H1 (cell line): Measurements from ENCODE around the gene ARL6IP5. TPM values are rescaled to one million over a fixed set of nuclear protein-coding genes. Genes with fewer than 3 reads are reported as not detected.

Experiments used
- CTCF ChIA-PET: fragments of 300-600 bp; sonication (Branson Sonifier 250); formaldehyde crosslinking; loops from one replicate; lab custom pipeline; 2021; ENCODE audit not compliant: partially characterized antibody; lab: Charles Lee
- POLR2A ChIA-PET: fragments of 300-600 bp; sonication (Branson Sonifier 250); formaldehyde crosslinking; loops from one replicate; lab custom pipeline; 2021; ENCODE audit warnings: inconsistent platforms; ENCODE audit not compliant: partially characterized antibody; lab: Charles Lee
- DNase-seq, 2 experiments: peaks; one replicate each; pipeline versions ENCODE4 v3.0.0 to v3.0.0-alpha.2; 2010 to 2022; ENCODE audit warnings: low spot score in 2 of 2, low read depth in 1 of 2, mixed read lengths in 1 of 2
- FAIRE-seq: peaks from 2 replicates; lab custom pipeline; 2011; peaks lifted over from hg19 to GRCh38; lab: Jason Lieb, UNC
- H2AFZ ChIP-seq: 2 replicates; pipeline ENCODE4 v1.8.1; 2012; ENCODE audit warnings: low read length, inconsistent platforms
- H2AK5ac ChIP-seq: 2 replicates; pipeline ENCODE4 v1.6.1; 2013; ENCODE audit warnings: low read depth, low read length
- H2BK120ac ChIP-seq: replicated peaks from 2 replicates; pipeline ENCODE3; 2013; ENCODE audit warnings: low read depth, low read length, inconsistent platforms
- H2BK12ac ChIP-seq: 2 replicates; pipeline ENCODE4 v1.6.1; 2013; ENCODE audit warnings: low read depth, low read length
- H2BK15ac ChIP-seq: 2 replicates; pipeline ENCODE4 v1.6.1; 2013; ENCODE audit warnings: low read length
- H2BK20ac ChIP-seq: 2 replicates; pipeline ENCODE4 v1.6.1; 2013; ENCODE audit warnings: low read length
- H2BK5ac ChIP-seq: 2 replicates; pipeline ENCODE4 v1.6.1; 2013; ENCODE audit warnings: low read depth, low read length
- H3K14ac ChIP-seq: 2 replicates; pipeline ENCODE4 v1.6.1; 2013; ENCODE audit warnings: inconsistent platforms; ENCODE audit not compliant: insufficient read length
- H3K18ac ChIP-seq: 2 replicates; pipeline ENCODE4 v1.6.1; 2013; ENCODE audit warnings: low read length; ENCODE audit errors: extremely low read depth
- H3K23ac ChIP-seq: 2 replicates; pipeline ENCODE4 v1.6.1; 2013; ENCODE audit warnings: inconsistent platforms; ENCODE audit not compliant: insufficient read length
- H3K23me2 ChIP-seq: 2 replicates; pipeline ENCODE4 v1.6.1; 2013; ENCODE audit warnings: low read depth, low read length
- H3K27ac ChIP-seq: 2 replicates; pipeline ENCODE4 v1.6.1; 2011; ENCODE audit warnings: low read depth, low read length, inconsistent platforms
- H3K27me3 ChIP-seq, 4 experiments: replicated peaks in 1 of 4; 1 replicate in 1 of 4; 2 replicates in 3 of 4; pipeline versions ENCODE4 v1.6.1 to v1.8.1; 2011 to 2013; ENCODE audit warnings: low read length in 3 of 4, mild to moderate bottlenecking in 3 of 4, inconsistent platforms in 2 of 4, mixed read lengths in 2 of 4, moderate library complexity in 1 of 4; ENCODE audit not compliant: control insufficient read depth in 3 of 4, insufficient read depth in 3 of 4; ENCODE audit errors: extremely low read depth in 1 of 4
- H3K36me3 ChIP-seq, 4 experiments: 2 replicates each; pipeline versions ENCODE4 v1.6.1 to v1.8.1; 2011 to 2013; ENCODE audit warnings: mild to moderate bottlenecking in 4 of 4, low read length in 3 of 4, moderate library complexity in 2 of 4, control low read depth in 1 of 4, inconsistent platforms in 1 of 4; ENCODE audit not compliant: insufficient read depth in 4 of 4, control insufficient read depth in 2 of 4
- H3K4ac ChIP-seq: replicated peaks from 2 replicates; pipeline ENCODE3; 2013; ENCODE audit warnings: low read length, low read depth, mixed read lengths, inconsistent platforms; ENCODE audit not compliant: insufficient read length
- H3K4me1 ChIP-seq, 4 experiments: replicated peaks in 1 of 4; 1 replicate in 1 of 4; 2 replicates in 3 of 4; pipeline versions ENCODE4 v1.6.1 to v1.8.1; 2011 to 2013; ENCODE audit warnings: low read length in 3 of 4, inconsistent platforms in 2 of 4, mixed read lengths in 1 of 4; ENCODE audit not compliant: insufficient read depth in 4 of 4, control insufficient read depth in 3 of 4
- H3K4me2 ChIP-seq, 2 experiments: 2 replicates each; pipeline versions ENCODE4 v1.6.1 to v1.8.1; 2011 to 2013; ENCODE audit warnings: low read depth in 2 of 2, low read length in 2 of 2, control low read depth in 1 of 2, inconsistent platforms in 1 of 2, mild to moderate bottlenecking in 1 of 2; ENCODE audit not compliant: insufficient read depth in 1 of 2
- H3K4me3 ChIP-seq, 4 experiments: fragments of 200-600, 300-600 bp in 1 of 4; sonication (generic), shearing (Covaris generic), sonication (Bioruptor Twin) in 1 of 4; 2 replicates each; pipeline versions ENCODE4 v1.5.1 to v1.8.1; 2011 to 2016; ENCODE audit warnings: low read length in 4 of 4, low read depth in 3 of 4, control low read depth in 2 of 4, inconsistent platforms in 2 of 4, mild to moderate bottlenecking in 2 of 4, mixed read lengths in 1 of 4, moderate library complexity in 1 of 4; ENCODE audit not compliant: insufficient read depth in 2 of 4; ENCODE audit errors: extremely low read depth in 1 of 4
- H3K56ac ChIP-seq: replicated peaks from 2 replicates; pipeline ENCODE3; 2013; ENCODE audit warnings: low read depth, mild to moderate bottlenecking, mixed read lengths, low read length, inconsistent platforms; ENCODE audit not compliant: insufficient read length
- H3K79me1 ChIP-seq: 2 replicates; pipeline ENCODE4 v1.6.1; 2013; ENCODE audit warnings: low read depth, low read length, control low read depth
- H3K79me2 ChIP-seq, 2 experiments: 2 replicates each; pipeline versions ENCODE4 v1.6.1 to v1.8.1; 2012 to 2013; ENCODE audit warnings: low read length in 2 of 2, mild to moderate bottlenecking in 2 of 2, inconsistent platforms in 1 of 2; ENCODE audit not compliant: insufficient read depth in 2 of 2, control insufficient read depth in 1 of 2
- H3K9ac ChIP-seq, 4 experiments: replicated peaks in 1 of 4; 1 replicate in 1 of 4; 2 replicates in 3 of 4; pipeline versions ENCODE4 v1.6.1 to v1.8.1; 2011 to 2013; ENCODE audit warnings: low read depth in 3 of 4, low read length in 3 of 4, control low read depth in 2 of 4, mild to moderate bottlenecking in 2 of 4, moderate library complexity in 2 of 4, inconsistent platforms in 1 of 4; ENCODE audit errors: extremely low read depth in 1 of 4
- H3K9me3 ChIP-seq, 2 experiments: 2 replicates each; pipeline versions ENCODE4 v1.6.1 to v1.8.1; 2012 to 2013; ENCODE audit warnings: mild to moderate bottlenecking in 2 of 2, moderate library complexity in 2 of 2, control low read depth in 1 of 2, inconsistent platforms in 1 of 2, low read depth in 1 of 2, low read length in 1 of 2, mixed read lengths in 1 of 2; ENCODE audit not compliant: insufficient read depth in 2 of 2
- H4K20me1 ChIP-seq, 2 experiments: replicated peaks in 1 of 2; 2 replicates each; pipeline versions ENCODE3 to v1.8.1; 2011 to 2013; ENCODE audit warnings: inconsistent platforms in 2 of 2, low read length in 2 of 2, mild to moderate bottlenecking in 1 of 2; ENCODE audit not compliant: insufficient read depth in 2 of 2, control insufficient read depth in 1 of 2
- H4K5ac ChIP-seq: 2 replicates; pipeline ENCODE4 v1.6.1; 2013; ENCODE audit warnings: low read length, low read depth, mixed read lengths, inconsistent platforms; ENCODE audit not compliant: insufficient read length
- H4K8ac ChIP-seq: 2 replicates; pipeline ENCODE4 v1.8.0; 2013; ENCODE audit warnings: mild to moderate bottlenecking, moderate library complexity, low read length, inconsistent platforms; ENCODE audit not compliant: insufficient read depth; ENCODE audit errors: extremely low read depth
- H4K91ac ChIP-seq: replicated peaks from 2 replicates; pipeline ENCODE3; 2013; ENCODE audit warnings: low read length, mixed read lengths, inconsistent platforms; ENCODE audit not compliant: insufficient read length
- WGBS, 2 experiments: shearing (Covaris generic) in 1 of 2; methylation state at CpG; one replicate each; pipeline versions ENCODE4 v1.1.6 to v1.1.7; 2013 to 2015; ENCODE audit warnings: low lambda C conversion rate in 2 of 2, mixed read lengths in 2 of 2, inconsistent platforms in 1 of 2, low coverage in 1 of 2, missing lambda C conversion rate in 1 of 2; ENCODE audit not compliant: insufficient replicate concordance in 2 of 2, insufficient coverage in 1 of 2, insufficient read length in 1 of 2; ENCODE audit errors: extremely low coverage in 1 of 2, missing lambda C conversion rate in 1 of 2; 5-methylcytosine and 5-hydroxymethylcytosine counted together
- polyA plus RNA-seq, 7 experiments: library from polyadenylated mRNA; depleted of rRNA in 3 of 7; stranded (reverse) in 5 of 7; unstranded in 2 of 7; fragments of >200 nt in 5 of 7; fragments of 200-250 nt in 2 of 7; gene quantifications; 1 replicate in 5 of 7; 2 replicates in 1 of 7; 4 replicates in 1 of 7; pipeline versions ENCODE4 v1.2.1 to v1.2.3, GENCODE V29; 2011 to 2013; ENCODE audit warnings: missing spikeins in 2 of 7, mixed read lengths in 2 of 7
- total RNA-seq: library from RNA; stranded (reverse); fragmentation: NEBNext Ultra II Directional; extraction: Animal tissue kit (Norgen Biotek cat#: 25700); gene quantifications from 2 replicates; pipeline ENCODE4 v1.2.1, GENCODE V29; 2021

ARL6IP5 gene
- total and polyA plus RNA-seq, 2 of the 8 experiments (the other 6 are each of a cell fraction or from before 2014, with no cell fraction given): 24.9 to 30.1 TPM

DNA sequence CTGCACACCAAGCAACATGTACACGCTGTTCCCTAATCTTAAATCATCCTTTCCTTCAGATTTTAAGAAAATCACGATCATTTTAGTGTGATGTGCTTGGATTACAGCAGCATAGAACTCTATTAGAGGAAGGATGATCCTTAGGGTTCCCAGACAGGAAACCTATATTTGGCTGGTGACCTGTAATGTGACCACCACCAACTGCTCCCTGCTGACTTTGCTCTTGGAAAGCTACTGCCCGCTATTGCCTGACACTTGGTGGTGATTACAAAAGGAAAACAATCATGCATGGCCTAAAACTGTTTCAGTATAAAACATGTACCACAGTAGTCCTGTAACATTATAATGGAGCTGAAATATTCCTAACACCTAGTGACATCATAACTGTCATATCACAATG, 64.8 kb downstream of the ARL6IP5 start:
- Histone ChIP-seq H3K27me3 (peaks cover 0 to 3% (median under 1%) of the 10 kb centered on the region in 4 experiments; a peak in 2 of 7 replicates), H3K9me3 (no peaks in the 10 kb centered on the region), H2BK120ac (no peak overlapping the region), H4K8ac (no peak overlapping the region), H3K4me1 (peaks cover 0 to 3% (median 1%) of the 10 kb centered on the region in 4 experiments; a peak in 3 of 7 replicates), H3K79me1 (no peaks in the 10 kb centered on the region), H4K5ac (no peak overlapping the region), H4K91ac (no peak overlapping the region), H3K23ac (no peak overlapping the region), H2AK5ac (no peak overlapping the region), H2AFZ (no peak overlapping the region), H3K79me2 (no peaks in the 10 kb centered on the region), H3K4me2 (no peak overlapping the region), H3K27ac (no peak overlapping the region), H3K18ac (no peak overlapping the region), H2BK15ac (no peak overlapping the region), H3K4me3 (no peak overlapping the region), H2BK12ac (no peak overlapping the region), H3K23me2 (no peaks in the 10 kb centered on the region), H3K4ac (no peak overlapping the region), H3K36me3 (no peaks in the 10 kb centered on the region), H3K56ac (no peak overlapping the region), H4K20me1 (no peaks in the 10 kb centered on the region), H3K14ac (no peak overlapping the region), H3K9ac (no peak overlapping the region), H2BK5ac (no peak overlapping the region), H2BK20ac (no peak overlapping the region)
- CTCF ChIA-PET: interaction anchor here (0.7 to 5.8 kb wide), 5 partner anchors 9 to 157 kb away, joined by 3 to 32 read pairs (median 3); no protein-coding TSS in a partner anchor
- FAIRE-seq (no peak), DNase-seq (no peak)
- POLR2A ChIA-PET: no interaction called here
- 96% methylated on average over 3 of the region's 3 CpGs; no CpG with 5 or more reads in 1 of the 2 experiments for WGBS, 2 experiments
